Measurements from ENCODE around the gene PSG4.
"Not testable (repeated sequence)": the region's sequence is repeated elsewhere in the genome, so short reads cannot be mapped to it uniquely, and the experiment has no call there.

The PSG4 gene

DNA sequence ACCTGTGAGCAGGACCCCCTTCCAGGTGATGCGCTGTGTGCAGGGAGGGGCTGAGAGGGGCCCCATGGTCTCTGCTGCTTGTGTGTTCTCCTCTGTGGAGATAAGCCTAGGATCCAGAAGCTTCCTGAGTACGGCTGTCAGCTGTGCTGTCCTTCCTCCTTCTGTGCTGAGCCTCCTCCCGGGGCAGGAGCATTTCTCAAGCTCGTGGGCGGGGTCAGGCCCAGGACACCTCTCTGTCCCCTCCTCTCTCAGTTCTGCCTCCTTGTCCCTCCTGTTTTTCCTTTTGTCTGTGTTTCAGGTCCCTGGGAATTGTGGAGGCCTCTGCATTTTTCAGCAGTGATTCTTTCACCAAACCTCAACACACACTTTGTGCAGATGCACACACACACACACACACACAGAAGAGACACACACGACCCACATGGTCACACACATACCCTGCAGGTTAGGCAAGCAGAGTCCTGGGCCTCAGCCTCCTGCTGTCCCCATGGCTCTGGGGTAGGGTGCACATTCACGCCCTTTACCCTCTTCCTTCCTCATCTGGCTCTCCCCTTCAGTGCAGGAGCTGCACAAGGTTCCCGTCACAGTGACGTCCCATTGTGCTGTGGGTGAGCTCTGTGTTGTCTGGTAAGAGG, at the start of gene PSG4:
PSG4 (minus strand) TSS at position 168 of the 635 bp plus-strand sequence; CDS start at position 66, 102 bp downstream.
- DNase-seq (ENCODE audit: low read depth in 2 of 2): not testable (repeated sequence)

DNA sequence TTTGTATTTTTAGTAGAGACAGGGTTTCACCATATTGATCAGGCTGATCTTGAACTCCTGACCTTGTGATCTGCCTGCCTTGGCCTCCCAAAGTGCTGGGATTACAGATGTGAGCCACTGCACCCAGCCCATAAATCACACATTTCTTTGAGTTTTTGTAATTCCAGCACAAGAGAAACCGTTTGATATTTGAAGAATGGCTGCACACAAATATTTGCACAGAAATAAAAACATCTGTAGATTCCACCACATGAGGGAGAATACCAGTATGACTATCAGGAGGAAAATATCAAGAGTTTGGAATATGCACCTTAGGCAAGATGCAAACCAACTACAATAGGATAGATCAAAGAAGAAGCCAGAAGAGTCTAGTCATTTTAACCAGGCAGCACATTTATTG, 46.0 kb upstream of the PSG4 start:
- not testable (repeated sequence) for DNase-seq (ENCODE audit: low read depth in 2 of 2)

DNA sequence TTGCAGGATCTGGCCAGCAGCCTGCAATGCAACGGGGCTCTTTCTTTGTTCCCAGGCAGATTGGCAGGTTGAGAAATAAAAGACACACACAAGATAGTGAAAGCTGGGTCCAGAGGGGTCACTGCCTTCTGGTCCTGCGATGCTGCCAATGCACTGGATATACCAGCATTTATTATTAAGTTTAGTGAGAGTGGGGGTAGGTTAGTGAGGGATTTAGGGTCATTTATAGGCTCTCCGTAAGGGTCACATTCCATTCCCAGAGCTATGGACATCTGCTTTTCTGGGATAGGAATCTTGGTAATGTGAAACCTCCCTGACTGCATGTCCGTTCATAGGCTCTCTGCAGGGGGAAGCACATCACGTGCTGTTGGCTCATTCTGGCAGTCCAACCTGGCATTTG, 44.9 kb upstream of the PSG4 start:
- DNase-seq (ENCODE audit: low read depth in 2 of 2): not testable (repeated sequence)

DNA sequence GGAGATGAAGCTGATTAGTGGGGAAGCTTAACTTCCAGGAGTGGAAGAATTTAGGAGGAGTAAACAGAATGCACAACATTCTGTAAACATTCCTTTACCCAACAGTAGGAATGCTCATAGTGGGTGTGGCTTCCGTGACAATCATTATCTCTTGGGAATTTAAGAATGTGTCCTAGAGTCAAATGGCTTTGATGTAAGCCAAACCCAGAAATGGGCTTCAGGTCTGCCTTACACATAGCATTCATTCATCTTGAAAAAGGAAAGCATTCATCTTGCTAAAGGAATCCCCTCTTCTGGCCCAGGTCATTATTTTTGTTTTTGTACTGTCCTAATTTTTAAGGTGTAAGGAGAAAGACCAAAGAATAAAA, 43.2 kb upstream of the PSG4 start:
- not testable (repeated sequence) for DNase-seq (ENCODE audit: low read depth in 2 of 2)

DNA sequence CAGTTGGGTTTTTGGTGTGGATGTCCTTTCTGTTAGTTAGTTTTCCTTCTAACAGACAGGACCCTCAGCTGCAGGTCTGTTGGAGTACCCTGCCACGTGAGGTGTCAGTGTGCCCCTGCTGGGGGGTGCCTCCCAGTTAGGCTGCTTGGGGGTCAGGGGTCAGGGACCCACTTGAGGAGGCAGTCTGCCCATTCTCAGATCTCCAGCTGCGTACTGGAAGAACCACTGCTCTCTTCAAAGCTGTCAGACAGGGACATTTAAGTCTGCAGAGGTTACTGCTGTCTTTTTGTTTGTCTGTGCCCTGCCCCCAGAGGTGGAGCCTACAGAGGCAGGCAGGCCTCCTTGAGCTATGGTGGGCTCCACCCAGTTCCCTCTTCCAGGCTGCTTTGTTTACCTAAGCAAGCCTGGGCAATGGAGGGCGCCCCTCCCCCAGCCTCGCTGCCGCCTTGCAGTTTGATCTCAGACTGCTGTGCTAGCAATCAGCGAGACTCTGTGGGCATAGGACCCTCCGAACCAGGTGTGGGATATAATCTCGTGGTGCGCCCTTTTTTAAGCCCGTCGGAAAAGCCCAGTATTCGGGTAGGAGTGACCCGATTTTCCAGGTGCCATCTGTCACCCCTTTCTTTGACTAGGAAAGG, 41.9 kb upstream of the PSG4 start:
- not testable (repeated sequence) for DNase-seq (ENCODE audit: low read depth in 2 of 2)

DNA sequence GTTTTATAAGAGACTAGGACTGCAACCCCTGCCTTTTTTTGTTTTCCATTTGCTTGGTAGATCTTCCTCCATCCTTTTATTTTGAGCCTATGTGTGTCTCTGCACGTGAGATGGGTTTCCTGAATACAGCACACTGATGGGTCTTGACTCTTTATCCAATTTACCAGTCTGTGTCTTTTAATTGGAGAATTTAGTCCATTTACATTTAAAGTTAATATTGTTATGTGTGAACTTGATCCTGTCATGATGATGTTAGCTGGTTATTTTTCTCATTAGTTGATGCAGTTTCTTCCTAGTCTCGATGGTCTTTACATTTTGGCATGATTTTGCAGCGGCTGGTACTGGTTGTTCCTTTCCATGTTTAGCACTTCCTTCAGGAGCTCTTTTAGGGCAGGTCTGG, 40.4 kb upstream of the PSG4 start:
- not testable (repeated sequence) for DNase-seq (ENCODE audit: low read depth in 2 of 2)

DNA sequence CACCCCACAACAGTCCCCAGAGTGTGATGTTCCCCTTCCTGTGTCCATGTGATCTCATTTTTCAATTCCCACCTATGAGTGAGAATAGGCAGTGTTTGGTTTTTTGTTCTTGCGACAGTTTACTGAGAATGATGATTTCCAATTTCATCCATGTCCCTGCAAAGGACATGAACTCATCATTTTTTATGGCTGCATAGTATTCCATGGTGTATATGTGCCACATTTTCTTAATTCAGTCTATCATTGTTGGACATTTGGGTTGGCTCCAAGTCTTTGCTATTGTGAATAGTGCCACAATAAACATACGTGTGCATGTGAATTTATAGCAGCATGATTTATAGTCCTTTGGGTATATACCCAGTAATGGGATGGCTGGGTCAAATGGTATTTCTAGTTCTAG, 36.8 kb upstream of the PSG4 start:
- DNase-seq (ENCODE audit: low read depth in 2 of 2): not testable (repeated sequence)

DNA sequence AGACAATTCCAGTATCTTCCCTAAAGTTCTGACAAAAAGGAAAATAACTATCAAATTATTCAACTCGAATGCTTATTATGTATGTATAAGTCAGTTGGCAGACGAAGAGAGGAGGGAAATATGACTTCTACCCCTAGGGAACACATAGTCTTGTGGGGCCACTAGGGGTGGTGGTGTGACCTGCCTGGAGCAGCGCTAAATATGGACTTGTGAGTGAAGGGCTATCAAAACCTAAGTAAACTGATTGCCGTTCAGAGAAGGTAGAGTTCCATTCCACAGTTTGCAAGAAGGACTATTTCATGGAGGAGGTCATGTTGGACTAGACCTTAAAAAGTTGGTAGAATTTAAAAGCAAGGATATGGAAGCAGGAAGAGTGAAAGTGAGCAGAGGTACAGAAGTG, 32.8 kb upstream of the PSG4 start:
- DNase-seq (ENCODE audit: low read depth in 2 of 2): not testable (repeated sequence)

DNA sequence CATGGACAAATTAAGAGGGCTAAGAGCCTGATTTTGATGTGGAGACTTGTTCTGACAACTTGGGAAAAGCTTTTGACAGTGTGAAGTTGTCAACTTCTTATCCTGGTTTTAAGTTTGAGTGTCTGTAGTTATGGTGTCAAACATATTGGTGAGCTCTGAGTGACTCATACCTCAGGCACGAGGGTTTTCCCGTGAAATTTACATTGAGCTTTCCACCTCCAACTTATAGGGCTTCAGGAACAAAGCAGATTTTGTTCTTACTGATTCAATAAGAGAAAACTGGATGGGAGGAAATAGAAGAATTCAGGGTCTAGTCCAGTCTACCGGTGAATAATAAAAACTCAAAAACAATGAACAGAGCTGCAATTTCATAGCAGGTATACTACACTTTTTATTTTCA, 30.2 kb upstream of the PSG4 start:
- DNase-seq (ENCODE audit: low read depth in 2 of 2): not testable (repeated sequence)

DNA sequence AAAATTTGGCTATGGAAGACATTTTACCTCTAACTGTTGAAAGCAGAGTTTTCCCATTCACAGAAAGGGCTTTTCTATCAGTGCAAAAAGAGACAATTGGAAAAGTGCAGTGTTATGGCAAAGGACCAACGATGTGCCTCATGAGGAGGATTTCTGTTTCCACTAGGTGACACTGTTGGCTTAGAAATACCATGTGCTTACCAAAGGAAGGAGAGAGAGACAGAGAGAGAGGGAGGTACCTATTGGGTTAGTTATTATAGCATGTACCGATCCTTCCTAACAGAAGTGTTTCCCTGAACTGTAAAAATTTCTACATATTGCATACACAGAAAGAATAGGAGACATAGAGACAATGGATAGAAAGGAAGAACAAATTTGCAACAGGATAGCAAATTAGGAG, 23.9 kb upstream of the PSG4 start:
- no peak for DNase-seq (ENCODE audit: low read depth in 2 of 2)

DNA sequence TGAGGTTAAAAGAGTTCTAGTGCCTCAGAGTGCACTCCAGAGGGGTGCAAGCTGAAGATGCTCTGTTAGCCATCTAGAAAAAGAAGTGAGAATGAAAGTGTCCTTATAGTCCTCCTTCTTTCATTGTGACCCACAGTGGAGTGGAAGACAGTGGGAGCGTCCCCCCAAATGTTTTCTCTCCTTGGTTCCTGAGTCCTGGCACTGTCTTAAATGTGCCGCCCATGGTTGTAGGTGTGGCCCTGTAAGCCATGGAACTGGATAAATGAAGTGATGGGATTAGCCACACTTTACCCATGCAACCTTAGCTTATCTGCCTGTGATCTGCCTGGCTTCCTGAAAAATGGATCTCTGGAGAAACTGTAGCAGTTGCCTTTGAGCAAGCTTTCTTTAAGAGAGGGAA, 23.3 kb upstream of the PSG4 start:
- DNase-seq (ENCODE audit: low read depth in 2 of 2): not testable (repeated sequence)

DNA sequence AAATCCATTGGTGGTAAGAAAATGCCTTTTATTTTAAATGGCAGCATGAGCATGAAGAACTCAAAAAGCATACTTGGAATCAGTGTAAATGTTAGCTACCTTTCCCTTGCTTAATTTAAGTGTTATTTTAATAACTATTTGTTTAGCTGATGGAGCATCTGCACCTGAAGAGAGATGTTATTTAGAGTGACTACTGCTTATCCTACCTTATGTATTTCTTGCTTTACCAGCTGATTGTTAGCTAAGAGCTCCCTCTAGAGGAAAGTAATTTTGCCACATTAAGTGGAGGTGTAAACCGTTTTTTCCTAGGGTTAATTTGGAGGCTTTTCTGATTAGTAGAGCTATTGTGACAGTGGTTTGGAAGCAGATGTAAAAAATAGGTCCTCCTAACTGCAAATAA, 21.5 kb upstream of the PSG4 start:
- DNase-seq (ENCODE audit: low read depth in 2 of 2): not testable (repeated sequence)

DNA sequence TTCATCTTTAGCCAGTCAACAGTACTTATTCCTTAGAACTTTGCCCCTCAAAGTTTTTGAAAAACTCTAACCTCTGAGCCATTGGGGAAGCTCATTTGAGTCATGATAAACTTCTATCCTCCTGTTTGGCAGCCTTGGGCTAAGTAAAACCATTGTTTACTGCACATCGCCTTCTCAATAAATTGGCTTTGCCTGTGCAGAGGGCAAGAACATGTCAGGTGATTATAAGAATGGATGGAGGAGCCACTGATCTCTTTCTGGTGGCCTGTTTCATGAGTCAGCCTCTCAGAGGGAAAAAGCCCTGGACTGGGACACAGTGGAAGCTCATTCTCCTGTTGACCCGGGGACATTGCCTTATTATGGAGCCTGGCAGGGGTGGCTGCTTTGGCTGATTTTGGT, 19.4 kb upstream of the PSG4 start:
- DNase-seq (ENCODE audit: low read depth in 2 of 2): no peak

DNA sequence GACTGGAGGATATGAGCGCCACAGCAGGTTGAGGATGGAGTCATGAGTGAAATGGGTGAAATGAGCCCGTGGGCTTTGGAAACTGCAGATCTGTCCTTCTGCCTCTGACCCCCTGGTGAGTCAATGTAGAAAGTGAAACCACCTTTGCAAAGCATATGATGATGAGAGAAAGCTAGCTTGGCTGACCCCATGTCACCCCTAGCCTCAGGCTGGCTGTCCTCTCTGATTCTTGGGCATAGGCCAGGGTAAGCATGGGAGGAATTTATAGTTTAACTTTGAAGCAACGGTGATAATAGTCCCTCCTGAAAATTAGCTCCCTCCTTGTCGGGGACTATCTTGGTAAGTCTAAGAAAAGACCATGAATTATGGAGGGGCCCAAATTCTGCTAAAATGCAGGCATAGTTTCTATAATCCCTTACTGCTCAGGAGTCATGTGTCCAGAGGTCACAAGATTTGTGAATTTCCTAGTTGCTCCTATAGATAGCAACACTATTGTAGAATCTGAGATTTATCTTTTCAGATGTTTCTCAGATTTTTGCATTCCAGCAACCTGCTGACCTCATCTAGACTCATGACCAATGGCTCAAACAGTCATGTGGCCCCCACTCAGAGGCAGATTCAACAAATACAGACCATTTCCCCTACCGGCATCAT, 18.9 kb upstream of the PSG4 start:
- DNase-seq (ENCODE audit: low read depth in 2 of 2): not testable (repeated sequence)

DNA sequence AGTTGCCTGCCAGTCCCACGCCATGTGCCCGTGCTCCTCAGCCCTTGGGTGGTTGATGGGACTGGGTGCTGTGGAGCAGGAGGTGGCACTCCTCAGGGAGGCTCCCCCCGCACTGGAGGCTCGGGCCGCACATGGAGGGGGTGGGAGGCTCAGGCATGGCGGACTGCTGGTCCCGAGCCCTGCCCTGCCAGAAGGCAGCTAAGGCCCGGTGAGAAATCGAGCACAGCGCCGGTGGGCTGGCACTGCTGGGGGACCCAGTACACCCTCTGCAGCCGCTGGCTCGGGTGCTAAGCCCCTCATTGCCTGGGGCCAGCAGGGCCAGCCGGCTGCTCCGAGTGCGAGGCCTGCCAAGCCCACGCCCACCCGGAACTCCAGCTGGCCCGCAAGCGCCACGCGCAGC, 16.5 kb upstream of the PSG4 start:
- not testable (repeated sequence) for DNase-seq (ENCODE audit: low read depth in 2 of 2)

DNA sequence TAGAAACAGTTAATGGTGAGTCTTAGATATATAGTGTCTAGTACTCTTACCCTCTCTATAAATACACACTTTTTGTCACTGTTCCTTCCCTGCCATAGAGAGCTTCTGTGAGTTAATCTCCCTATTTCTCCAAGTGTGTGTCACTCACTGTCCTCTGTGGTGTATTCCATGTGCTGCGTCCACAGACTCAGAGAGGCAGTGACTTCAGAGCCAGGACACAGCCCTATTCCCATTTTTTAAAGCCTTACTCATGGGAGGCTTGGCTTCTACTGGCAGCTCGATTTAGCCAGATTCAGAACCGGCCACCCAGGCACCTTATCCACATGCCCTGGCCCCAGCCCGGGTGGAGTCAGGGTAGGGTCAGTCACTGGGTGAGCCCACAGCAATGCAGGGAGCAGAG, 13.7 kb upstream of the PSG4 start:
- not testable (repeated sequence) for DNase-seq (ENCODE audit: low read depth in 2 of 2)

DNA sequence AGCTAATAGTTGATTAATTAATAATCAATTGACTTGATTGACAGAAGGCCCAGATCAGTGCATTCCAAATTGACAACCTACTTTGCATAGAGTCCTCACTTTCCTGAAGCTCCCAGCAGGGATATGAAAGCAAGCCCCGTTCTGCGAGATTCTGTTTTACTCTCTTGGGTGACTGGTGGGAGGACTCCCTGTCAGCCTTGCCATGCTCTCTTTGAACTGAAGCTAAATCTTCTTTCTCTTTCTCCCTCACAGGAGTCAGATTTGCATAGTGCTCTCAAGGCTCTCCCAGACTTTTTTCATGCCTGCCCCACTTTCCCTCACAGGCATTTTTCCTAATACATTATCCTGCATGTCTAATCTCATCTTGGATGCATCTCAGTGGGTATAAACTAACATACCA, 10.4 kb upstream of the PSG4 start:
- not testable (repeated sequence) for DNase-seq (ENCODE audit: low read depth in 2 of 2)

DNA sequence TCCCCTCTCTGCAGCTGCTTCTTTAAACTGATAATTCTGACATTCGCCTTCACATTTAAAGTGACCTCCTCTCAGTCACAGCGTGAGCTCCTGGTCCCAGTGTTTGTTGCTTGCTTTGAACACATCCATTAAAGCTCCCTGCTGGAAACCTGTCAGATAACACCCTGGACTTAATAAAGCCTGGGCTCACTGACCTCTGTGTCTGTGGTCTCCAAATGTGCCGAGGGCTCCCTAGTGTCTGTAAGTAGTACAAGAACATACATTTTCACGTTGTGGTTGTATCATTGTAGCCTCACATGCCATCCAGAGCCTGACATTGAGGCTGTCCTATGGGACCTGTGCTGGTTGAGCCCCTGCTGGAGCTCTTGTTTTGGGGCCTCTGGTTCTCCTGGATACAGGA, 2.6 kb upstream of the PSG4 start:
- DNase-seq (ENCODE audit: low read depth in 2 of 2): no peak

DNA sequence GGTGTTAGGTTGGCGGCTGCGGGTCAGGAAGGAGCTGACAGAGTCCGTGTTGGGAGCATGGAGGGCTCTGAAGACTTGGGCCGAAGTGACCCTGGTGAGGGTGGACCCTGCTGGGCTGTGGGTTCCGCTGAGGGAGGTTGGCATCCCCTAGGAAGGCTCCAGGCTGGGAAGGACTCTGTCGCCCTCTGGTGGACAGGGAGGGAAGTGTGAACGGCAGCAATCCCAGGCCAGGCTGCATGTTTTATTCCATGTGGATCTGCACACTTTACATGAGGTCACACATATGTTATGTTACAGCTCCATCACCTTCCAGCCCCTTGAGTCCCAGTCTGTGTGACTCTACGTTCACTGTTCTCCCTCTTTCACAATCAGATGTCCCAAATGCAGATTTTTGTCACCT, 1.7 kb upstream of the PSG4 start:
- DNase-seq (ENCODE audit: low read depth in 2 of 2): not testable (repeated sequence)

DNA sequence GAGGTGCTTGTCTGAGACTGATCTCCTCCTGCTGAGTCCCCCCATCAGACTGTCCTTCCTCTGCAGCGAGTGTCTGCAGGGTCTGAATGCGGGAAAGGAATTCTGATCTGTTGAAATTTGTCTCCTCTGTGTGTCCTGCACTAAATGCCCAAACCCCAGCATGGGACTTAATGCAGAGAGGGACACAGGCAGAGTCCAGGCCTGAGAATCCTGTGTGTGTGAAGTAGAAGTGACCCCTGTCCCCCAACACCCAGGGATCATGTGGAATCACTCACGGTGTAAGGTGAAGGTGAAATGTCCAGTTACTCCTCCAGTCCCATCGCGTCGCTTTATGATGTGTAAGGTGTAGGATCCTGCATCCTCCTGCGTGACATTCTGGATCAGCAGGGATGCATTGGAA, 1.8 kb downstream of the PSG4 start:
- not testable (repeated sequence) for DNase-seq (ENCODE audit: low read depth in 2 of 2)

DNA sequence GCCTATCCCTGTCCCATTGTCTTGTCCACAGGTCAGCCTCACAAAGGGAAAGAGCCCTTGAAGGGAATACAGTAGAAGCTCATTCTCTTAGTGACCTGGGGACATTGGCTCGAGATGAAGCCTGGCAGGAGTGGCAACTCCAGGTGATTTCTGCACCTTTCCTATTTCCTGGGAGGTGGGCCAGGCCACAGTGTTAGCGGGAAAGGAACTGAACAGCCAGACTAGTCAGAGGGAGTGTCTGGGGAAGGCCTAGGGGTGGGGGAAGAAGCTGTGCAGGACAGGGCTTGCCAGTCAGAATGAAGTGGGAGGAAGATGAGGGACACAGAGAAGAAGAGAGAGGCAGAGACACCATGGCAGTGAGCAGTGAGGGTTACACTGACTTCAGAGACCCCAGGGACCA, 3.5 kb downstream of the PSG4 start:
- DNase-seq (ENCODE audit: low read depth in 2 of 2): not testable (repeated sequence)

DNA sequence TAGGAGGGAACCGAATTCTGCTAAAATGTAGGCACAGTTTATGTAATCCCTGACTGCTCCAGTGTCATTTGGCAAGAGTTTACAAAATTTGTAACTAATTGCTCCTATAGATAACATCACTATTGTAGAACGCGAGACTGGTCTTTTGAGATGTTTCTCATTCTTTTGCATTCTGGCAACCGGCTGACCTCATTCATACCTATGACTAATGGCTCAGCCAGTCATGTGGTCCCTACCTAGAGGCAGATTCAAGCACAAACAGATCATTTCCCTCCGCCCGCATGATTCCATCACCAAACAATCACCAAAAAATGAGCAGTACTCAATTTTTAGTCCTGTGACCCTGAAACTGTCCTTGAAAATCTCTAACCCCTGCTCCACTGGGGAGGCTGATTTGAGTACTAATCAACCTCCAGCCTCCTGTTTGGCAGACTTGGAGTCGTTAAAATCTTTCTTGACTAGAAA, 4.1 kb downstream of the PSG4 start:
- DNase-seq (ENCODE audit: low read depth in 2 of 2): not testable (repeated sequence)
